Activated naive CD8-positive, alpha-beta T cell treated with anti-CD3 and anti-CD28 coated beads for 36 hours (primary cell): Measurements from ENCODE around the gene TSNAX. TPM values are rescaled to one million over a fixed set of nuclear protein-coding genes. Genes with fewer than 3 reads are reported as not detected.

Experiments used
- DNase-seq: peaks from one replicate; pipeline ENCODE4 v3.0.0; 2021
- H3K27ac Mint-ChIP-seq: one replicate; pipeline ENCODE4 v1.8.0; 2022; ENCODE audit warnings: mild to moderate bottlenecking, moderate library complexity, mixed read lengths
- H3K27me3 Mint-ChIP-seq: one replicate; pipeline ENCODE4 v1.8.0; 2022; ENCODE audit warnings: mild to moderate bottlenecking, mixed read lengths
- H3K36me3 Mint-ChIP-seq: one replicate; pipeline ENCODE4 v1.8.0; 2021; ENCODE audit warnings: mild to moderate bottlenecking, mixed read lengths
- H3K4me1 Mint-ChIP-seq: one replicate; pipeline ENCODE4 v1.8.0; 2021; ENCODE audit warnings: mixed read lengths
- H3K4me3 Mint-ChIP-seq: one replicate; pipeline ENCODE4 v1.8.0; 2022; ENCODE audit warnings: mild to moderate bottlenecking, moderate library complexity, mixed read lengths
- H3K9me3 Mint-ChIP-seq: one replicate; pipeline ENCODE4 v1.8.0; 2022; ENCODE audit warnings: mixed read lengths
- total RNA-seq, 2 experiments: library from RNA; stranded (reverse); gene quantifications; one replicate each; pipeline ENCODE4 v1.2.3, GENCODE V29; 2021

TSNAX gene
- total RNA-seq, 2 experiments from 2014 or later, result 48.5 to 48.8 TPM

- DNase-seq, result no peak
- no peak overlapping the region for H3K4me3 Mint-ChIP-seq
- H3K4me1 Mint-ChIP-seq, result peaks cover 6% of the 10 kb centered on the region
- no peaks in the 10 kb centered on the region for H3K36me3 Mint-ChIP-seq
- peaks cover 1% of the 10 kb centered on the region for H3K9me3 Mint-ChIP-seq
- H3K27me3 Mint-ChIP-seq, result peaks cover 33% of the 10 kb centered on the region
- no peak overlapping the region for H3K27ac Mint-ChIP-seq
These were observed 20.8 kb upstream of the TSNAX start for GRCh38 chr1:231507476-231508355.

GRCh38 chr1:231508497-231508896 lies 20.0 kb upstream of the TSNAX start:
- no peak for DNase-seq
- Mint-ChIP-seq H3K9me3 (peaks cover 1% of the 10 kb centered on the region), H3K36me3 (no peaks in the 10 kb centered on the region), H3K4me3 (no peak overlapping the region), H3K4me1 (peaks cover 6% of the 10 kb centered on the region), H3K27me3 (peaks cover 33% of the 10 kb centered on the region), H3K27ac (no peak overlapping the region)

GRCh38 chr1:231508941-231509340 lies 19.5 kb upstream of the TSNAX start:
- peaks cover 6% of the 10 kb centered on the region for H3K4me1 Mint-ChIP-seq
- no peak overlapping the region for H3K4me3 Mint-ChIP-seq
- no peak overlapping the region for H3K27ac Mint-ChIP-seq
- H3K27me3 Mint-ChIP-seq, result peaks cover 33% of the 10 kb centered on the region
- H3K9me3 Mint-ChIP-seq, result no peaks in the 10 kb centered on the region
- no peak for DNase-seq
- no peaks in the 10 kb centered on the region for H3K36me3 Mint-ChIP-seq

DNA sequence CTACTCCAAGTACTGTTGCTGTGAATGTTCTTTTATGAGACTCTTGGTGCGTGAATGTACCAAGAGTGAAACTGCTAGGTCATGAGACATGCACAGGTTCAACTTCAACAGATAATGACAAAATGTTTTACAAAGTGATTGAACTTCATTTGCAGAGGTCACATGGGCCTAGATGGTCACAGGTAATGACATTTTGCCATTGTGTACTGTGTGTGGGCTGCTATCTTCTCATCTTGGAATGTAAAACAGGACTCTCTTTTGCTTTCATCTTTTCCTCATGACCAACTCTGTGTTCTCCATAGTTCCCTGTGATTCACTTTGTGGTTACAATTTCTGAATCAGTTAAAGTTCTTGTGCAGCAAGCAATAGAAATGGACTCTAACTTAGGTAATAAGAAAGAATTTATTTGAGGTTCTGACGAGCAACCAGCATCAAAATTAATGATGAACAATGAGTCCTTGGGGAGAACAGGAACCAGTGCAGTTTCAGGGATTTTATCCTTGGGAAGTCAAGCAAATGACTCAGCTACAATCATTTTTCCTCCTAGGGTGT lies 16.2 kb upstream of the TSNAX start:
- no peak for DNase-seq
- Mint-ChIP-seq H3K4me3 (no peak overlapping the region), H3K9me3 (no peaks in the 10 kb centered on the region), H3K4me1 (peaks cover 6% of the 10 kb centered on the region), H3K27me3 (peaks cover 29% of the 10 kb centered on the region), H3K36me3 (no peaks in the 10 kb centered on the region), H3K27ac (no peak overlapping the region)

- Mint-ChIP-seq H3K27me3 (peaks cover 22% of the 10 kb centered on the region), H3K27ac (no peak overlapping the region), H3K9me3 (no peaks in the 10 kb centered on the region), H3K4me1 (peaks cover 6% of the 10 kb centered on the region), H3K36me3 (no peaks in the 10 kb centered on the region), H3K4me3 (no peak overlapping the region)
- DNase-seq, result no peak
These were observed 12.7 kb upstream of the TSNAX start for GRCh38 chr1:231515748-231516147.

DNA sequence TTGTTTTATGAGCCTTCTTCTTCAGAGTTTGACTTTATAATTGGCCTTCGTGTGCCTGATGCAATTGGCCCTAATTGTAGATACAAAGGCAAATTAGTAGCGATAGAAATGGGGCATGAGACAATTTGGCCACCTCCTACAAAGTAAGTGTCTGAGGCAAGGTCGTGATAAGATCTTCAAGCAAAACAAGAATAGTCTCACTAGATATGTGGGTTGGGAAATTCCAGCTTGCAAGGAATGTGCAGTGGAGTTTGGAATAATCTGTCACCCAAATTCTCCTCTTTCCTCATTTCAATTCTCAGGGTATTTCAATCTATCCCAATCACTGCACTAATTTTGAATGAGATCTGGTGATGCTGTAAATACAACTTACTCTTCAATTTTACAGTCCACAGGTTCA lies 11.4 kb upstream of the TSNAX start:
- H3K27ac Mint-ChIP-seq, result no peak overlapping the region
- no peaks in the 10 kb centered on the region for H3K36me3 Mint-ChIP-seq
- peaks cover 4% of the 10 kb centered on the region for H3K4me1 Mint-ChIP-seq
- DNase-seq, result no peak
- H3K4me3 Mint-ChIP-seq, result no peak overlapping the region
- peaks cover 17% of the 10 kb centered on the region for H3K27me3 Mint-ChIP-seq
- no peaks in the 10 kb centered on the region for H3K9me3 Mint-ChIP-seq

- no peak for DNase-seq
- H3K36me3 Mint-ChIP-seq, result no peaks in the 10 kb centered on the region
- H3K4me3 Mint-ChIP-seq, result no peak overlapping the region
- peaks cover 17% of the 10 kb centered on the region for H3K27me3 Mint-ChIP-seq
- no peaks in the 10 kb centered on the region for H3K9me3 Mint-ChIP-seq
- H3K27ac Mint-ChIP-seq, result no peak overlapping the region
- no peaks in the 10 kb centered on the region for H3K4me1 Mint-ChIP-seq
These were observed 9.9 kb upstream of the TSNAX start for GRCh38 chr1:231518485-231519034.

- DNase-seq, result no peak
- Mint-ChIP-seq H3K36me3 (no peaks in the 10 kb centered on the region), H3K4me3 (no peak overlapping the region), H3K27me3 (peaks cover 17% of the 10 kb centered on the region), H3K27ac (no peak overlapping the region), H3K4me1 (no peaks in the 10 kb centered on the region), H3K9me3 (no peaks in the 10 kb centered on the region)
These were observed 9.3 kb upstream of the TSNAX start for GRCh38 chr1:231519166-231519565.

- H3K27me3 Mint-ChIP-seq, result peaks cover 4% of the 10 kb centered on the region
- H3K36me3 Mint-ChIP-seq, result no peaks in the 10 kb centered on the region
- H3K4me1 Mint-ChIP-seq, result peaks cover 3% of the 10 kb centered on the region
- H3K9me3 Mint-ChIP-seq, result no peaks in the 10 kb centered on the region
- H3K4me3 Mint-ChIP-seq, result no peak overlapping the region
- no peak for DNase-seq
- no peak overlapping the region for H3K27ac Mint-ChIP-seq
These were observed 6.4 kb upstream of the TSNAX start for GRCh38 chr1:231522038-231522437.

DNA sequence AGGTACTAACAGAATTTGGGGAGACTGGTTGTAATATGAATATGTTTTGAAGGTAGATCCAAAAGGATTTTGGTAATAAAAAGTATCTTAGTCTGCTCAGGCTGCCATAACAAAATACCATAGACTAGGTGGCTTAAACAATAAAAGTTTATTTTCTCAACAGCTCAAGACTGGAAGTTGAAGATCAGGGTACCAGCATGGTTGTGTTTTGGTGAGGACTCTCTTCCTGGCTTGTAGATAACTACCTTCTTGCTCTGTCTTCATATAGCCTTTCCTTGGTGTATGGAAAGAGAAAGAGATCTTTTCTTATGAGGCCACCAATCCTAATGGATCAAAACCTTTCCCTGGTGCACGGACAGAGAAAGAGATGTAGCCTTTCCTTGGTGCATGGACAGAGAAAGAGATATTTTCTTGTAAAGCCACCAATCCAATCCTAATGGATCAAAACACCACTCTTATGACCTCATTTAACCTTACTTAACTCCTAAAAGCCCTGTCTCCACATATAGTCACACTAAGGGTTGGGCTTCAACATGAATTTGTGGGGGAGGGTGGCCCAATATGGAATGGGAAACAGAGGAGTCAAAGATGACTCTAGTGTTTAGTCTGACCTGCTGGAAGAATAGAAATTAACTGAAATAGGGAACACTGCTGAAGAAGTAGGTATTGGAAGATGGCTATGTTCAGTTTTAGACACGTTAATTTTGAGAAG lies 5.4 kb upstream of the TSNAX start:
- DNase-seq, result no peak
- Mint-ChIP-seq H3K36me3 (no peaks in the 10 kb centered on the region), H3K27ac (no peak overlapping the region), H3K27me3 (no peaks in the 10 kb centered on the region), H3K4me1 (peaks cover 11% of the 10 kb centered on the region), H3K4me3 (no peak overlapping the region), H3K9me3 (no peaks in the 10 kb centered on the region)

DNA sequence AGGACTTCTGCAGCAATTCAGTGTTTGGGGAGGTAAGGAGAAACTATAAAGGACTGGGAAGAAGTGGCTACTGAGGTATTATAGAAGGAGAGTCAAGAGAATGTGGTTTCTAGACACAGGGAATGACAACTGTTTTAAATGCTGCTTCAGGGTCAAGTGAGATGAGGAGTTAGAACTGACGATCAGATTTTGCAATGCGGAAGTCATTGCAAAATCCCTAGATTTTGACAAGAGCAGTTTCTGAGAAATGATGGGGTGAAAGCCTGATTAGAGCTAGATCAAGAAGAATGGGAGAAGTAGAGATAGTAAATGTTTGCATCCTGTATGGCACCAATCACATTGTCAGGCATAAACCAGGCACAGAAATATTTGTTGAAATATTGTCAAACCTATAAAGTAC lies 4.7 kb upstream of the TSNAX start:
- Mint-ChIP-seq H3K27me3 (no peaks in the 10 kb centered on the region), H3K9me3 (no peaks in the 10 kb centered on the region), H3K4me3 (no peak overlapping the region), H3K4me1 (peaks cover 13% of the 10 kb centered on the region), H3K36me3 (no peaks in the 10 kb centered on the region), H3K27ac (no peak overlapping the region)
- no peak for DNase-seq

DNA sequence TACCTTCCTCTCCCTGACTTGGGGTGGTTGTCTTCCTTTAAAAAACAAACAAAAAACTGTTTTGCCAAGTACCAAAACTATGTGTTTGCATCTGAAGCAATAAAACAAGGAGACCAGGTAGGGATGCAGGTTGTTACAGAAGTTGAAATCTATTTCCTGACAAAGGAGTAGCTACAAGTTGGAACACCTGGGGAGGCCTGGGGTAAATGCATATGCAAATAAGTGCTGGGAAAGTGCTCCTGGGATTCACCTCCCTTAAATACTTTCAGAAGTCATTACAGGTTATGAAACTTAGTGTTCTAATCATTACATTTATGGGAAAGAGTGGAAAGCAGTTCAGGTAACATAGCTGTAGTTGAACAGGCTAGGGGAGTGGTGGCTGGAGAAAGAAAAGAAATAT lies 1.9 kb upstream of the TSNAX start:
- Mint-ChIP-seq H3K4me3 (no peak overlapping the region), H3K27ac (no peak overlapping the region), H3K36me3 (peaks cover 7% of the 10 kb centered on the region), H3K27me3 (no peaks in the 10 kb centered on the region), H3K4me1 (peaks cover 26% of the 10 kb centered on the region), H3K9me3 (no peaks in the 10 kb centered on the region)
- DNase-seq, result no peak

GRCh38 chr1:231527586-231528171 lies 790 bp upstream of the TSNAX start:
- no peaks in the 10 kb centered on the region for H3K9me3 Mint-ChIP-seq
- H3K4me1 Mint-ChIP-seq, result peaks cover 31% of the 10 kb centered on the region
- H3K36me3 Mint-ChIP-seq, result peaks cover 7% of the 10 kb centered on the region
- H3K27me3 Mint-ChIP-seq, result no peaks in the 10 kb centered on the region
- H3K4me3 Mint-ChIP-seq, result peak overlapping the region; percentile 90
- DNase-seq, result no peak
- H3K27ac Mint-ChIP-seq, result peak overlapping the region; percentile 99

DNA sequence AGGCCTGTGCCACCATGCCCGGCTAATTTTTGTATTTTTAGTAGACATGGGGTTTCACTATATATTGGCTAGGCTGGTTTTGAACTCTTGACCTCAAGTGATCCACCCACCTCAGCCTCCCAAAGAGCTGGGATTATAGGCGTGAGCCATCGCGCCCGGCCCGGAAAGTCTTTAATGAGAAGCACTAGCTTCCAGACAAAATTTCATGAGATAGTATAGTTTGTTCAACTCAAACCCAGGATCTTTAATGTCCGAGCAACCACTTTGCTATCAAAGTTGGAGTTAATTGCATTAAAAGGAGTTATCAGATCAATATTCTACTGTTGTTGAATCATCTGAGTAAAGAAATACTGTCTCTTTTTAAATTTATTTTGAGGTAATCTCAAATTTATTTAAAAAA lies 4.8 kb downstream of the TSNAX start:
- Mint-ChIP-seq H3K27ac (no peak overlapping the region), H3K4me1 (peaks cover 36% of the 10 kb centered on the region), H3K27me3 (no peaks in the 10 kb centered on the region), H3K4me3 (no peak overlapping the region), H3K9me3 (no peaks in the 10 kb centered on the region), H3K36me3 (peaks cover 15% of the 10 kb centered on the region)
- no peak for DNase-seq

DNA sequence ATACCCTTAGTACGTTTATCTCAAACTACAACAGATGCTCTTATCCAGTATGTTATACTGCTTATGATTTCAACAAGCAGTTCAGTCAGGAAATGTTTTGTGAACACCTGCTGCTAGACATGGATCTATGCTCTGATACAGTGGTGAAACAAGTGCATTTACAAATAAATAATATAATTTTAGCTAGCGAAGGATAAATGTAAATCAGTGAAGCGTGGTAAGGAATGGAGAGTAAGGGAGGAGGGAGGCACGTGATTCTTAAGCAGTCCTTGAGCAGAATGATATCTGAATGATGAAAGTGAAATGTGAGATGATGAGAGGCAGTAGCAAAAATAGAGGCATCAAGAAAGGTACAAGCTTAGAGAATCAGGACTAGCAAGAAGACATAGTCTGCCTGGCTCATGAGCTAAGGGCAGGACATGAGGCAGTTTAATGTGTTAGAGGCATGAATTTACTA lies 6.3 kb downstream of the TSNAX start:
- no peak overlapping the region for H3K27ac Mint-ChIP-seq
- H3K4me3 Mint-ChIP-seq, result no peak overlapping the region
- DNase-seq, result no peak
- no peaks in the 10 kb centered on the region for H3K27me3 Mint-ChIP-seq
- no peaks in the 10 kb centered on the region for H3K9me3 Mint-ChIP-seq
- peaks cover 15% of the 10 kb centered on the region for H3K36me3 Mint-ChIP-seq
- peaks cover 33% of the 10 kb centered on the region for H3K4me1 Mint-ChIP-seq
